Smooth muscle cell (in vitro differentiated cells): ENCODE data around the gene PTTG1. TPM values are rescaled to one million over a fixed set of nuclear protein-coding genes. Genes with fewer than 3 reads are reported as not detected.

Experiments used
- DNase-seq: peaks from one replicate; lab custom pipeline; 2025; ENCODE audit not compliant: unreplicated experiment; lab: John Stamatoyannopoulos, UW
- H2AFZ ChIP-seq: fragments of 200-600 bp; sonication (generic); 2 replicates; pipeline ENCODE4 v1.6.0; 2016; ENCODE audit warnings: antibody characterized with exemption, low read depth, mild to moderate bottlenecking
- H3F3A ChIP-seq: fragments of 200-600 bp; sonication (generic); 2 replicates; pipeline ENCODE4 v1.6.0; 2017; ENCODE audit warnings: antibody characterized with exemption, low read depth
- H3K27ac ChIP-seq: fragments of 200-600 bp; sonication (generic); 2 replicates; pipeline ENCODE4 v1.5.1; 2016; ENCODE audit warnings: low read depth, mild to moderate bottlenecking
- H3K27me3 ChIP-seq: fragments of 200-600 bp; sonication (generic); 2 replicates; pipeline ENCODE4 v1.6.1; 2016; ENCODE audit warnings: low read depth, mild to moderate bottlenecking
- H3K36me3 ChIP-seq: fragments of 200-600 bp; sonication (generic); 2 replicates; pipeline ENCODE4 v1.5.1; 2016; ENCODE audit warnings: low read depth
- H3K4me1 ChIP-seq: fragments of 200-600 bp; sonication (generic); 2 replicates; pipeline ENCODE4 v1.5.1; 2016; ENCODE audit warnings: low read depth
- H3K4me2 ChIP-seq: fragments of 200-600 bp; sonication (generic); 2 replicates; pipeline ENCODE4 v1.6.0; 2016; ENCODE audit warnings: mild to moderate bottlenecking
- H3K4me3 ChIP-seq: fragments of 200-600 bp; sonication (generic); 2 replicates; pipeline ENCODE4 v1.5.1; 2016; ENCODE audit warnings: mild to moderate bottlenecking
- H3K79me2 ChIP-seq: fragments of 200-600 bp; sonication (generic); 2 replicates; pipeline ENCODE4 v1.6.0; 2016; ENCODE audit warnings: low read depth, mild to moderate bottlenecking
- H3K9ac ChIP-seq: fragments of 200-600 bp; sonication (generic); 2 replicates; pipeline ENCODE4 v1.6.0; 2016; ENCODE audit warnings: low read depth
- H3K9me3 ChIP-seq: fragments of 200-600 bp; sonication (generic); replicated peaks from 2 replicates; pipeline ENCODE4 v1.5.1; 2016; ENCODE audit warnings: low read depth
- H4K20me1 ChIP-seq: fragments of 200-600 bp; sonication (generic); 2 replicates; pipeline ENCODE4 v1.6.0; 2016; ENCODE audit warnings: low read depth
- CTCF ChIP-seq: fragments of 200-600 bp; sonication (generic); IDR thresholded peaks from 2 replicates; pipeline ENCODE4 v1.5.1; 2017; ENCODE audit warnings: borderline replicate concordance, mild to moderate bottlenecking, antibody characterized with exemption; ENCODE audit not compliant: insufficient read depth, poor library complexity, severe bottlenecking
- whole genome bisulfite sequencing: methylation state at CpG from one replicate; pipeline ENCODE4 v1.1.7; 2016; ENCODE audit warnings: low lambda C conversion rate; 5-methylcytosine and 5-hydroxymethylcytosine counted together
- polyA plus RNA-seq: library from polyadenylated mRNA; unstranded; fragments of >200 nt; fragmentation: Nextera tagmentation; extraction: Ambion mirVana; gene quantifications from 2 replicates; pipeline ENCODE4 v1.2.1, GENCODE V29; 2016
- total RNA-seq: library from RNA; depleted of rRNA; stranded (reverse); fragments of >200 nt; gene quantifications from 2 replicates; pipeline ENCODE4 v1.2.3, GENCODE V29; 2014

The PTTG1 gene
- total and polyA plus RNA-seq, 2 experiments from 2014 or later, result 92.3 to 98.7 TPM

GRCh38 chr5:160432196-160432595 lies 10.5 kb downstream of the PTTG1 start:
- DNase-seq, result no peak
- 97% methylated on average over 4 of the region's 4 CpGs for WGBS
- H3K9me3 ChIP-seq, result no peaks in the 10 kb centered on the region
- H3K27ac ChIP-seq, result no peak overlapping the region
- no peaks in the 10 kb centered on the region for H4K20me1 ChIP-seq
- no peak overlapping the region for H2AFZ ChIP-seq
- no peak overlapping the region for H3K4me3 ChIP-seq
- no peak for TF ChIP-seq CTCF
- no peaks in the 10 kb centered on the region for H3K27me3 ChIP-seq
- H3K9ac ChIP-seq, result no peak overlapping the region
- H3K4me1 ChIP-seq, result no peaks in the 10 kb centered on the region
- peaks cover 7% of the 10 kb centered on the region for H3F3A ChIP-seq
- H3K36me3 ChIP-seq, result no peaks in the 10 kb centered on the region
- no peaks in the 10 kb centered on the region for H3K79me2 ChIP-seq
- H3K4me2 ChIP-seq, result no peak overlapping the region

DNA sequence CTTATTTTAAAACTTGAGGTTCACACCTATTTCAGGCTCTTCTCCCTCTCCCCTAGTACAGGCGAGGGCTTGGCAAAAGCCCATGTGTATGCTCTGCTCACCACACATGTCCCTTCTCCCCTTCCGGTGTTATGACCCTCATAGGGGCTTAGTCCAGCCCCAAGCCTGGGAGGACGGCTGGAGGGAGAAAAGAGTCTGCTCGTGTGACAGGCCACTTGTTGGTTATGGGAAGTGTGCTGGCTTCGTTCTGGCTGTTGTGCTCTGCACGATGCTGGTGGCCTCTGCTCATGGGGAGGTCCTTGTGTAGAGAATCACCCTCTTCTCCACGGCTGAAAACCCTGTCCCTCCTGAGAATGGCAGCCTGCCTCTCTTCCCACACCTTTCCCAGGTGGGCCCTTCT lies 11.1 kb downstream of the PTTG1 start:
- peaks cover 7% of the 10 kb centered on the region for H3F3A ChIP-seq
- DNase-seq, result no peak
- no peaks in the 10 kb centered on the region for H3K27me3 ChIP-seq
- H3K9ac ChIP-seq, result no peak overlapping the region
- H3K9me3 ChIP-seq, result no peaks in the 10 kb centered on the region
- no peaks in the 10 kb centered on the region for H3K36me3 ChIP-seq
- H3K79me2 ChIP-seq, result no peaks in the 10 kb centered on the region
- H4K20me1 ChIP-seq, result no peaks in the 10 kb centered on the region
- WGBS, result 89% methylated on average over 7 of the region's 7 CpGs
- H3K4me3 ChIP-seq, result no peak overlapping the region
- no peak overlapping the region for H3K4me2 ChIP-seq
- H3K4me1 ChIP-seq, result no peaks in the 10 kb centered on the region
- H2AFZ ChIP-seq, result no peak overlapping the region
- TF ChIP-seq CTCF, result no peak
- H3K27ac ChIP-seq, result no peak overlapping the region

GRCh38 chr5:160434022-160434531 lies 12.4 kb downstream of the PTTG1 start:
- Histone ChIP-seq H3K9ac (no peak overlapping the region), H3K36me3 (no peaks in the 10 kb centered on the region), H3K27me3 (no peaks in the 10 kb centered on the region), H3K9me3 (no peaks in the 10 kb centered on the region), H3K4me3 (no peak overlapping the region), H2AFZ (no peak overlapping the region), H3K27ac (no peak overlapping the region), H3K79me2 (no peaks in the 10 kb centered on the region), H3K4me1 (no peaks in the 10 kb centered on the region), H3K4me2 (no peak overlapping the region), H3F3A (peaks cover 7% of the 10 kb centered on the region), H4K20me1 (no peaks in the 10 kb centered on the region)
- no peak for DNase-seq
- WGBS, result 74% methylated on average over 9 of the region's 9 CpGs
- TF ChIP-seq CTCF, result no peak

GRCh38 chr5:160435532-160435931 lies 13.9 kb downstream of the PTTG1 start:
- no peaks in the 10 kb centered on the region for H3K4me1 ChIP-seq
- no peak overlapping the region for H3K4me3 ChIP-seq
- no peaks in the 10 kb centered on the region for H3K36me3 ChIP-seq
- no peaks in the 10 kb centered on the region for H3K27me3 ChIP-seq
- 96% methylated on average over 1 of the region's 1 CpG for WGBS
- H4K20me1 ChIP-seq, result no peaks in the 10 kb centered on the region
- peaks cover 7% of the 10 kb centered on the region for H3F3A ChIP-seq
- TF ChIP-seq CTCF, result no peak
- no peak for DNase-seq
- no peaks in the 10 kb centered on the region for H3K79me2 ChIP-seq
- no peak overlapping the region for H3K9ac ChIP-seq
- no peak overlapping the region for H2AFZ ChIP-seq
- no peaks in the 10 kb centered on the region for H3K9me3 ChIP-seq
- no peak overlapping the region for H3K27ac ChIP-seq
- no peak overlapping the region for H3K4me2 ChIP-seq
